ENCODE results near the gene GRID2. TPM values are rescaled to one million over a fixed set of nuclear protein-coding genes. Genes with fewer than 3 reads are reported as not detected.

The GRID2 gene
- total RNA-seq, 6 experiments from 2014 or later: not detected

GRCh38 chr4:93756101-93756500, 1452.3 kb downstream of the GRID2 start:
- ATAC-seq (no peak), DNase-seq (no peak)
- 44% methylated on average over 2 of the region's 2 CpGs for WGBS (ENCODE audit: insufficient coverage, low coverage, low lambda C conversion rate, missing lambda C conversion rate)
- Histone ChIP-seq H3K27ac (no peak overlapping the region), H3K27me3 (no peaks in the 10 kb centered on the region), H3K9me3 (no peaks in the 10 kb centered on the region), H3K36me3 (no peaks in the 10 kb centered on the region), H3K4me3 (no peak overlapping the region), H3K4me1 (no peaks in the 10 kb centered on the region)
- TF ChIP-seq POLR2A (IDR thresholded peaks at IDR 0.05) (no peak), CTCF (IDR thresholded peaks at IDR 0.05) (no peak)
- intact Hi-C loops (cut with DNase I): no loop called here

- DNase-seq: no peak
- TF ChIP-seq POLR2A (IDR thresholded peaks at IDR 0.05) (no peak), CTCF (IDR thresholded peaks at IDR 0.05) (no peak)
- peak in 1 of 4 donors; percentile 60 for ATAC-seq
Measured at GRCh38 chr4:93759506-93759905, 1455.7 kb downstream of the GRID2 start.

GRCh38 chr4:93760284-93760683, 1456.5 kb downstream of the GRID2 start:
- H3K27ac ChIP-seq: no peak overlapping the region
- 85% methylated on average over 2 of the region's 2 CpGs for WGBS (ENCODE audit: insufficient coverage, low coverage, low lambda C conversion rate, missing lambda C conversion rate)
- intact Hi-C loops (cut with DNase I): no loop called here
- H3K27me3 ChIP-seq: no peaks in the 10 kb centered on the region
- no peaks in the 10 kb centered on the region for H3K9me3 ChIP-seq
- TF ChIP-seq POLR2A (IDR thresholded peaks at IDR 0.05): no peak
- TF ChIP-seq CTCF (IDR thresholded peaks at IDR 0.05): no peak
- ATAC-seq: no peak
- no peak for DNase-seq
- H3K4me3 ChIP-seq: no peak overlapping the region
- no peaks in the 10 kb centered on the region for H3K36me3 ChIP-seq
- no peaks in the 10 kb centered on the region for H3K4me1 ChIP-seq

More at GRCh38 chr4:93759506-93759905, 1455.7 kb downstream of the GRID2 start:
- Histone ChIP-seq H3K4me1 (no peaks in the 10 kb centered on the region), H3K4me3 (no peak overlapping the region), H3K9me3 (no peaks in the 10 kb centered on the region), H3K27ac (no peak overlapping the region), H3K36me3 (no peaks in the 10 kb centered on the region), H3K27me3 (no peaks in the 10 kb centered on the region)
- intact Hi-C loops (cut with DNase I): no loop called here
- 32% methylated on average over 2 of the region's 2 CpGs for WGBS (ENCODE audit: insufficient coverage, low coverage, low lambda C conversion rate, missing lambda C conversion rate)

GRCh38 chr4:93761286-93761685, 1457.5 kb downstream of the GRID2 start:
- WGBS (ENCODE audit: insufficient coverage, low coverage, low lambda C conversion rate, missing lambda C conversion rate): 33% methylated on average over 1 of the region's 1 CpG
- H3K9me3 ChIP-seq: no peaks in the 10 kb centered on the region
- ATAC-seq: no peak

More at GRCh38 chr4:93761286-93761685, 1457.5 kb downstream of the GRID2 start:
- intact Hi-C loops (cut with DNase I): no loop called here
- Histone ChIP-seq H3K27ac (no peak overlapping the region), H3K4me3 (no peak overlapping the region), H3K4me1 (no peaks in the 10 kb centered on the region), H3K27me3 (no peaks in the 10 kb centered on the region), H3K36me3 (no peaks in the 10 kb centered on the region)
- TF ChIP-seq CTCF (IDR thresholded peaks at IDR 0.05): no peak
- no peak for TF ChIP-seq POLR2A (IDR thresholded peaks at IDR 0.05)
- DNase-seq: no peak
